HG03442 (cell line): ENCODE results near the gene GPR141.
A peak's percentile ranks its signal among the peaks of the same experiment; 100 is the strongest.
"Not testable (repeated sequence)": the region's sequence is repeated elsewhere in the genome, so short reads cannot be mapped to it uniquely, and the experiment has no call there.

ENCODE experiments used
- ATAC-seq: cut with Tn5 transposase; IDR thresholded peaks from one replicate; pipeline ENCODE4 v1.9.1; 2021; ENCODE audit warnings: mild to moderate bottlenecking, moderate library complexity; ENCODE audit not compliant: unreplicated experiment

Gene GPR141

GRCh38 chr7:37684927-37685326 lies 1.4 kb downstream of the GPR141 start:
- no peak for ATAC-seq

- ATAC-seq = no peak
Observed at GRCh38 chr7:37686556-37687345, 3.2 kb downstream of the GPR141 start.

- no peak for ATAC-seq
Observed at GRCh38 chr7:37690206-37690605, 6.6 kb downstream of the GPR141 start.

- ATAC-seq = no peak
Observed at GRCh38 chr7:37694208-37695094, 10.9 kb downstream of the GPR141 start.

GRCh38 chr7:37698276-37698675 lies 14.7 kb downstream of the GPR141 start:
- no peak for ATAC-seq

- no peak for ATAC-seq
Observed at GRCh38 chr7:37698782-37699181, 15.2 kb downstream of the GPR141 start.

GRCh38 chr7:37701769-37702168 lies 18.2 kb downstream of the GPR141 start:
- no peak for ATAC-seq

GRCh38 chr7:37703361-37703760 lies 19.8 kb downstream of the GPR141 start:
- ATAC-seq = no peak

- not testable (repeated sequence) for ATAC-seq
Observed at GRCh38 chr7:37704328-37704833, 20.8 kb downstream of the GPR141 start.

- ATAC-seq = no peak
Observed at GRCh38 chr7:37705976-37706375, 22.4 kb downstream of the GPR141 start.

- no peak for ATAC-seq
Observed at GRCh38 chr7:37706804-37707203, 23.2 kb downstream of the GPR141 start.

GRCh38 chr7:37707754-37708485 lies 24.4 kb downstream of the GPR141 start:
- no peak for ATAC-seq

GRCh38 chr7:37709631-37710509 lies 26.3 kb downstream of the GPR141 start:
- ATAC-seq = peak; percentile 97

- ATAC-seq = no peak
Observed at GRCh38 chr7:37713613-37714012, 30.0 kb downstream of the GPR141 start.

- no peak for ATAC-seq
Observed at GRCh38 chr7:37714606-37715005, 31.0 kb downstream of the GPR141 start.

GRCh38 chr7:37718585-37718984 lies 35.0 kb downstream of the GPR141 start:
- peak; percentile 42 for ATAC-seq

GRCh38 chr7:37719077-37719476 lies 35.5 kb downstream of the GPR141 start:
- peak; percentile 98 for ATAC-seq

- ATAC-seq = no peak
Observed at GRCh38 chr7:37724732-37725131, 41.2 kb downstream of the GPR141 start.

- ATAC-seq = no peak
Observed at GRCh38 chr7:37726016-37726415, 42.5 kb downstream of the GPR141 start.

- peak; percentile 51 for ATAC-seq
Observed at GRCh38 chr7:37728747-37729146, 45.2 kb downstream of the GPR141 start.
